GM10847 (cell line): ENCODE data around the gene BCR.

ENCODE experiments used
- POLR2A ChIP-seq: IDR thresholded peaks from 2 replicates; pipeline ENCODE4 v1.6.1; 2011; ENCODE audit not compliant: insufficient read length; ENCODE audit errors: extremely low read depth

Gene BCR

GRCh38 chr22:23161029-23161428, 19.3 kb upstream of the BCR start:
- TF ChIP-seq POLR2A: no peak

GRCh38 chr22:23161574-23161973, 18.7 kb upstream of the BCR start:
- TF ChIP-seq POLR2A: no peak

GRCh38 chr22:23163665-23164064, 16.6 kb upstream of the BCR start:
- TF ChIP-seq POLR2A: no peak

DNA sequence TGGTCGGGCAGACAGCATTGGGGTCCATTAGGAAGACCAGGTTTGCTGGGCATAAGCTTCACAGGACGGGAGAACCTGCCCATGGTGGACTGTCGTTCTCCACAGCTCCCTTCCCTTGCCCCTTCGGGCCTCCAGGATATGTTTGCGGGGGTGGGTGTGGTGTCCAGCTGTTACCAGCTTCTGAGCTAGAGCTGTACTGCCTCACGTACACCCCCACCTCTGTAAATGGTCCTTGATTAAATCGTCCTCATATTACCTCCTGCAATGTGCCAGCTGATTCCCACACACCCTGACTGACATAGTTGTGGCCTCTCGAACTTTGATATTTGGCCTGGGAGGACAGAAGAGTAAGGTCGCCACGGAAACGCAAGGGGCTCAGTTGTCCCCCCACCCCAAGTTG, 16.2 kb upstream of the BCR start:
- TF ChIP-seq POLR2A: no peak

- TF ChIP-seq POLR2A: no peak
These were observed 14.1 kb upstream of the BCR start for GRCh38 chr22:23166042-23166831.

DNA sequence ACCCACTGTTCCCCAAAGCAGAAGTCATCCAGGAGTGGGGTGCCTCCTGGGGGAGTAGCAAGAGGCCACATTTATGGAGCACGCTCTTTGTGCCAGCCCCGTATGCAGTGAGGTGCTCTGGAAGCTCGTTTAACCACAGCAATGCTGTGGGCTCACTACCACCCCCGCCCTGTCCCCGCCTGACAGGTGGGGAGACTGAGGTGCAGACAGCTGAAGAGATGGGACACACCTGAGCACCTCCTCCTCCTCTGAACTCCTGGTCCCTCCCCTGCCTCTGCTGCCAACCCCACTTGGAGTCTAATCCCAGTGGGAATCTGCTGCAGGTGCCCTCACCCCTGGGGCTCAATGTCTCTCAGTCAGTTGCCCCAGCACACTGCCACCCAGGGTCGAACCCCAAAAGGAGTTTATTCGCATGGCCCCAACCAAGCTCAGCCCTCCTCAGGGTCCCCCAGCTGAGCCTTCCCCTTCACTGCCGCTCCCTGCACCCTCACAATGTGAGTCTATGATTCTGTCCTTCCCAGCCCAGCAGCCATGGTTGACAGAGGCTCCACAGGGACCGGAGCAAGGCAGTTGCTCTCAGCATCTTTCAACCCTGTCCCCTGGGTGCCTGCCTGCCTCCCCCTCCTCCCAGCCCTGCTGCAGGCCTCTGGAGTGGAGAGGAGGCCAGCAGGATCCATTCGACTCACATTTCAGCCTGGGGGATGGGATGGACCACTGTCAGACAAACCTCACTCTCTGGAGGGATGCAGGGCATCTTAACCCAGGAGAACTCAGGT, 13.3 kb upstream of the BCR start:
- TF ChIP-seq POLR2A: no peak

DNA sequence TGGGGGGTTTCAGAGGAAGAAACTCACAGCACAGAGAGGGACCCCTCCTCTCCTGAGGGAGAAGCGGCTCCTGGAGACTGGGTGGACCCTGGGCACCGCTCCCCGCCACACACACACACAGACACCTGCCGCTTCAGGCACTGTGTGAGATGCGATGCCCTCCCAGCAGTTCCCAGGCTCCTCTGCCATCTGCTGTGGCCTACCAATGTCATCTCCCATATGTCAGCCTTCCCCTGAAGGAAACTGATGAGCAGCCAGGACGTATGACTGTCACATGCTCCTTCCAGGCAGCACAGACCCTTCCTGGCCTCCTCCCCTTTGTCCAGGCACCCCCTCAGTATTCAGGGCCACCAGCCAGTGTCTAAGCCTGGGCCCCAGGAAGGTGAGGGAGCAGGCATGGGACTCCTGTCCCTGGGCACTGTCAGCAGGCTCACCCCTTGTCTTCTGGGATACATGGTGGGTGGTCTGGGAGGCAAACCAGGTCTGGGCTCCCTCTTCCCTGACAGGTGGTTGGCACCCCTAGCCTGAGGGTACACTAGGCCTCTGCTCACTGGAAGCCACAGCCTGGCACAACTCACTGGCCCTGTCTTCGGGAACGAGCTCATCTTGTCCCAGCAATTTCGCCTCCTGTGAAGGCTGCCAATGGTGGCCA, 11.8 kb upstream of the BCR start:
- TF ChIP-seq POLR2A: no peak

DNA sequence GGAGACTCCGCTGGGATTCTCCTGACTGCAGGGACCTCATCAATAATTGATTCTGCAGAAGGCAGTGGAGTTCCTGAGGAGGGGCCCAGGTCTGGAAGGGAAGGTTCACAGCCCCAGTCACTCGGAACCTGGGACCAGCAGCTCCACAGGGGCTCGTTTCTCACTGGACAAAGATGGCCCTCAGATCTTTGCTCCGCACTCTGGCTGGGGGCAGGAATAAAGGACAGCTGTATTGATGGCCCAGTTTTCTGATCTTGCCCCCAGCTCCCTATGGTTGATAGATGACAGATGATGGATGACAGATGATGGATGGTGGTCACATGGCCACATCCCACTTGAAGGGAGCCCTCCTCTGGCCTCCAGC, 11.3 kb upstream of the BCR start:
- TF ChIP-seq POLR2A: no peak

GRCh38 chr22:23175817-23176644, 4.3 kb upstream of the BCR start:
- TF ChIP-seq POLR2A: no peak

- TF ChIP-seq POLR2A: no peak
These were observed 3.7 kb upstream of the BCR start for GRCh38 chr22:23176645-23177027.

DNA sequence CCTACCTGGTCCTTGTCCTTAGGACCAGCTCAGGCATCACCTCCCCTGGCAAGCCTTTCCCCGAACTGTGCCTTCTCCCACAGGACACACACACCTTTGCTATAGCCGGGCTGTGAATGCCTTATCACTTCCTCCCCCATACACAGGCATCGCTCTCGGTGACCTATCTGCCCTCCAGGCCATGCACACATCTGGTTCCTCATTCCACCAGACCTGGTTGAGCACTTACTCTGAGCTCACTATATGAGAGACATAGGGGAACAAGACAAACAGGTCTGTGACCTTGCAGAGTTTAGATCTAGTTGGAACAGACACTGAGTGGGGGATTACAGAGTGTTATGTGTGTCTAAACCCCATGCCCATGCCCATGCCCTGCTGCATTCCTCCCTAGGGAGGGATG, 3.1 kb upstream of the BCR start:
- no peak for TF ChIP-seq POLR2A

DNA sequence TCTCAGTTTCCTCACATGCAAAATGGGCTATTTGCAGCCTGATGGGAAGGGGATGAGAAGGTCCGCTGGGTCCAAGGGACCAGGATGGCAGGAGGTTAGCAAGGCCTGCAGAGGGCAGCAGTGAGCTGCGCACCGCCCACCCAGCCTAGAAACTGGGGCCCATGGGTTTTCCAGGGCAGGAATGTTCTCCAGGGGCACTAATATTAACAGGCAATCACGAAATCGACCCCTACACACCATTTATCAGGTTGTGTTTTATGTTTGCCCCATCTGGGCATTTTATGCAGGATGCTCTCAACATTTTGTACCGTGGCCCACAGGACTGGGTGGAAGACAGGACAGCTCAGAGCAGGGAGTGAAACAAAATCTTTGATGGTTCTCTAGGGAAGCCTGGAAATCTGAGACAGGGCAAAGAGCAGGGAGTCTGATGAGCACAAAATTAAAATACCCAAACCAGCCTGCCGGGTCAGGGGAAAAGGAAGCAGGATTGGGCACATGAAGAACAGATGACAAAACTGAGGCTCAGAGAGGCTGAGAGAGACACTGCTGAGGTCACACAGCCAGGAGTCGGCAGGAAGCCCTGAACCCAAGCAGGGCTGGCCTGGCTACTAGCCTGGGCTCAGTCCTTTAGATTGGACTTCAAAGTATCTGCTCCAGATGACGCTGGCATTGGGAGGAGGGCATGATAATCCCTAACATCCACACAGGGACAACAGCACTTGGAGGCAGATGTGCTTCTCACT, 1.6 kb upstream of the BCR start:
- TF ChIP-seq POLR2A: no peak

- no peak for TF ChIP-seq POLR2A
These were observed 669 bp upstream of the BCR start for GRCh38 chr22:23179381-23180299.

- TF ChIP-seq POLR2A: no peak
These were observed 798 bp downstream of the BCR start for GRCh38 chr22:23180893-23181720.
